Posterior cingulate gyrus (tissue), 11 donors: ENCODE measurements around the gene STN1.
"Not testable (repeated sequence)": the region's sequence is repeated elsewhere in the genome, so short reads cannot be mapped to it uniquely, and the experiment has no call there.

Source experiments
- DNase-seq, 10 donors: peaks; one replicate each; pipeline versions ENCODE4 v3.0.0 to v3.0.0-alpha.2; 2020 to 2021; ENCODE audit warnings: mixed read lengths in 3 of 10
- intact Hi-C: fragments of 100-400 bp; cut with DNase I; formaldehyde crosslinking; loops from one replicate; pipeline ENCODE4 v1.15.1; 2023

Gene STN1

GRCh38 chr10:103849880-103850571 lies 68.0 kb downstream of the STN1 start:
- intact Hi-C loops = no loop called here
- DNase-seq = no peak

GRCh38 chr10:103849212-103849877 lies 68.6 kb downstream of the STN1 start:
- DNase-seq = no peak
- intact Hi-C loops = no loop called here

- intact Hi-C loops = no loop called here
- peak in 1 of 10 donors; percentile 32 for DNase-seq
Observed at GRCh38 chr10:103847909-103848468, 70.0 kb downstream of the STN1 start.

GRCh38 chr10:103847346-103847745 lies 70.6 kb downstream of the STN1 start:
- DNase-seq = peak in 1 of 10 donors; percentile 13
- intact Hi-C loops = no loop called here

- intact Hi-C loops = no loop called here
- DNase-seq = no peak
Observed at GRCh38 chr10:103845972-103846371, 72.0 kb downstream of the STN1 start.

- intact Hi-C loops, DNase-seq: not testable (repeated sequence)
Observed at GRCh38 chr10:103845346-103845745, 72.6 kb downstream of the STN1 start.

- no peak for DNase-seq
- intact Hi-C loops = no loop called here
Observed at GRCh38 chr10:103843854-103844570, 74.0 kb downstream of the STN1 start.

- intact Hi-C loops = no loop called here
- DNase-seq = no peak
Observed at GRCh38 chr10:103843045-103843444, 74.9 kb downstream of the STN1 start.

- intact Hi-C loops = no loop called here
- no peak for DNase-seq
Observed at GRCh38 chr10:103842605-103843004, 75.4 kb downstream of the STN1 start.

GRCh38 chr10:103841519-103841918 lies 76.5 kb downstream of the STN1 start:
- DNase-seq = no peak
- intact Hi-C loops = no loop called here

- intact Hi-C loops = no loop called here
- DNase-seq = peak in 1 of 10 donors; percentile 12
Observed at GRCh38 chr10:103840740-103841070, 77.3 kb downstream of the STN1 start.

- DNase-seq = peak in 2 of 10 donors; percentile 40 to 84
- intact Hi-C loops = no loop called here
Observed at GRCh38 chr10:103839872-103840739, 77.9 kb downstream of the STN1 start.

GRCh38 chr10:103839519-103839871 lies 78.5 kb downstream of the STN1 start:
- intact Hi-C loops = no loop called here
- DNase-seq = no peak

GRCh38 chr10:103838862-103839518 lies 79.0 kb downstream of the STN1 start:
- DNase-seq = peak in 1 of 10 donors; percentile 27

GRCh38 chr10:103838070-103838395 lies 80.0 kb downstream of the STN1 start:
- DNase-seq = peak in 2 of 10 donors; percentile 1 to 42
- intact Hi-C loops = no loop called here

More at GRCh38 chr10:103838862-103839518, 79.0 kb downstream of the STN1 start:
- intact Hi-C loops = no loop called here

GRCh38 chr10:103837370-103838069 lies 80.5 kb downstream of the STN1 start:
- DNase-seq = peak in 1 of 10 donors; percentile 58
- intact Hi-C loops = no loop called here

- intact Hi-C loops = no loop called here
- DNase-seq = peak in 1 of 10 donors; percentile 29
Observed at GRCh38 chr10:103836861-103837260, 81.1 kb downstream of the STN1 start.

GRCh38 chr10:103836273-103836672 lies 81.7 kb downstream of the STN1 start:
- intact Hi-C loops = no loop called here
- DNase-seq = no peak
